SK-N-SH (cell line): ENCODE measurements around the gene TNFRSF1A. TPM values are rescaled to one million over a fixed set of nuclear protein-coding genes. Genes with fewer than 3 reads are reported as not detected.
A peak's percentile ranks its signal among the peaks of the same experiment; 100 is the strongest.

ENCODE experiments used
- CTCF ChIA-PET: fragments of 300-600, 350-600 bp; formaldehyde crosslinking; extraction: SDS; loops from one replicate; lab custom pipeline; 2021; lab: Yijun Ruan, JAX
- POLR2A ChIA-PET: fragments of 350-600 bp; sonication (Branson Sonifier 250); formaldehyde crosslinking; extraction: SDS; loops from one replicate; lab custom pipeline; 2020; ENCODE audit warnings: antibody characterized with exemption, inconsistent platforms; lab: Yijun Ruan, JAX
- DNase-seq: peaks from one replicate; pipeline ENCODE4 v3.0.0; 2012
- H2AFZ ChIP-seq: fragments of 200-600 bp; sonication (generic); 2 replicates; pipeline ENCODE4 v1.8.1; 2016; ENCODE audit warnings: antibody characterized with exemption, mild to moderate bottlenecking, low read depth
- H3F3A ChIP-seq: fragments of 200-600 bp; sonication (generic); replicated peaks from 2 replicates; pipeline ENCODE3; 2016; ENCODE audit warnings: antibody characterized with exemption, mild to moderate bottlenecking; ENCODE audit not compliant: insufficient read depth
- H3K27ac ChIP-seq, 2 experiments: fragments of 200-500 bp in 1 of 2; fragments of 200-600 bp in 1 of 2; sonication (Bioruptor generic) in 1 of 2; sonication (generic), shearing (Covaris generic) in 1 of 2; 2 replicates each; pipeline versions ENCODE4 v1.5.1 to v1.6.1; 2014 to 2016; ENCODE audit warnings: low read depth in 2 of 2, inconsistent platforms in 1 of 2, low read length in 1 of 2, mild to moderate bottlenecking in 1 of 2, mixed read lengths in 1 of 2
- H3K27me3 ChIP-seq: fragments of 200-600 bp; sonication (generic), shearing (Covaris generic); 2 replicates; pipeline ENCODE4 v1.6.1; 2016; ENCODE audit warnings: mixed run types; ENCODE audit not compliant: insufficient read depth
- H3K36me3 ChIP-seq, 2 experiments: fragments of 200-500 bp in 1 of 2; fragments of 200-600 bp in 1 of 2; sonication (Bioruptor generic) in 1 of 2; sonication (generic) in 1 of 2; replicated peaks in 1 of 2; 2 replicates each; pipeline versions ENCODE3 to v1.5.1; 2014 to 2016; ENCODE audit warnings: low read length in 1 of 2, mild to moderate bottlenecking in 1 of 2; ENCODE audit not compliant: insufficient read depth in 2 of 2, control insufficient read depth in 1 of 2
- H3K4me1 ChIP-seq, 2 experiments: fragments of 200-500 bp in 1 of 2; fragments of 200-600 bp in 1 of 2; sonication (Bioruptor generic) in 1 of 2; sonication (generic), shearing (Covaris generic) in 1 of 2; 2 replicates each; pipeline versions ENCODE4 v1.5.1 to v1.6.1; 2014 to 2016; ENCODE audit warnings: low read depth in 1 of 2, low read length in 1 of 2, mixed run types in 1 of 2; ENCODE audit not compliant: insufficient read depth in 2 of 2, control insufficient read depth in 1 of 2
- H3K4me2 ChIP-seq: fragments of 200-600 bp; sonication (generic), shearing (Covaris generic); 2 replicates; pipeline ENCODE4 v1.6.1; 2017; ENCODE audit warnings: mixed run types
- H3K4me3 ChIP-seq, 2 experiments: fragments of 200-500 bp in 1 of 2; fragments of 200-600 bp in 1 of 2; sonication (Bioruptor generic) in 1 of 2; sonication (generic), shearing (Covaris generic) in 1 of 2; 2 replicates each; pipeline versions ENCODE4 v1.5.1 to v1.8.1; 2014 to 2016; ENCODE audit warnings: low read depth in 2 of 2, inconsistent platforms in 1 of 2, low read length in 1 of 2, mild to moderate bottlenecking in 1 of 2, mixed read lengths in 1 of 2, moderate library complexity in 1 of 2
- H3K79me2 ChIP-seq: fragments of 200-600 bp; sonication (generic); 2 replicates; pipeline ENCODE4 v1.8.1; 2017; ENCODE audit warnings: mild to moderate bottlenecking; ENCODE audit not compliant: insufficient read depth
- H3K9ac ChIP-seq: fragments of 200-600 bp; sonication (generic); 2 replicates; pipeline ENCODE4 v1.6.1; 2017; ENCODE audit warnings: mixed run types
- H3K9me2 ChIP-seq: fragments of 200-600 bp; sonication (generic); 2 replicates; pipeline ENCODE4 v1.6.1; 2017; ENCODE audit warnings: mixed run types
- H3K9me3 ChIP-seq: fragments of 200-600 bp; sonication (generic); 2 replicates; pipeline ENCODE4 v1.6.1; 2017; ENCODE audit warnings: mixed run types, mild to moderate bottlenecking, moderate library complexity
- H4K20me1 ChIP-seq: fragments of 200-600 bp; sonication (generic); 2 replicates; pipeline ENCODE4 v1.6.1; 2017; ENCODE audit warnings: mild to moderate bottlenecking, mixed run types; ENCODE audit not compliant: insufficient read depth
- ELF1 ChIP-seq: IDR thresholded peaks from 2 replicates; pipeline ENCODE4 v1.4.0; 2012
- EZH2phosphoT487 ChIP-seq: fragments of 200-600 bp; sonication (generic); IDR thresholded peaks from 2 replicates; pipeline ENCODE4 v1.6.1; 2017; ENCODE audit warnings: low read depth, mixed run types, mild to moderate bottlenecking, antibody characterized with exemption, moderate library complexity, borderline replicate concordance
- FOXJ3 ChIP-seq: sonication (generic); formaldehyde crosslinking; IDR thresholded peaks from 2 replicates; pipeline ENCODE4 v1.5.1; 2020; ENCODE audit warnings: mild to moderate bottlenecking, missing genetic modification reagents
- JUND ChIP-seq: IDR thresholded peaks from 2 replicates; pipeline ENCODE4 v1.4.0; 2012
- MEF2A ChIP-seq: IDR thresholded peaks from 2 replicates; pipeline ENCODE4 v1.4.0; 2012; ENCODE audit warnings: low read depth, borderline replicate concordance
- NFIC ChIP-seq: IDR thresholded peaks from 2 replicates; pipeline ENCODE4 v1.4.0; 2012; ENCODE audit warnings: borderline replicate concordance
- NRF1 ChIP-seq: IDR thresholded peaks from 2 replicates; pipeline ENCODE4 v1.6.1; 2012; ENCODE audit warnings: low read depth, mild to moderate bottlenecking, low read length
- SMC3 ChIP-seq: IDR thresholded peaks from 2 replicates; pipeline ENCODE4 v1.6.1; 2012; ENCODE audit warnings: low read depth, low read length, improper control_type of control experiment
- TCF12 ChIP-seq: IDR thresholded peaks from 2 replicates; pipeline ENCODE4 v1.4.0; 2012
- USF2 ChIP-seq: fragments of 150-350 bp; IDR thresholded peaks from 2 replicates; pipeline ENCODE4 v1.6.1; 2017; ENCODE audit warnings: antibody characterized with exemption, low read length, low read depth, borderline replicate concordance
- WGBS: methylation state at CpG from one replicate; pipeline ENCODE4 v1.1.6; 2017; ENCODE audit warnings: low lambda C conversion rate; 5-methylcytosine and 5-hydroxymethylcytosine counted together
- polyA plus RNA-seq, 3 experiments: library from polyadenylated mRNA; depleted of rRNA; stranded (reverse); fragments of >200 nt; gene quantifications; 2 replicates each; pipeline ENCODE4 v1.2.3, GENCODE V29; 2012
- TF ChIP-seq, protein P1 (sequence below): IDR thresholded peaks from 2 replicates; pipeline ENCODE4; 2012
- TF ChIP-seq, protein P2 (sequence below): fragments of 200-600 bp; sonication (generic); IDR thresholded peaks from 2 replicates; pipeline ENCODE4 v1.6.1; 2017; ENCODE audit warnings: antibody characterized with exemption, mild to moderate bottlenecking, moderate library complexity

Gene TNFRSF1A
- polyA plus RNA-seq, 1 of the 3 experiments (the other 2 are of a cell fraction): 92.9 TPM

GRCh38 chr12:6295094-6295811 lies 46.6 kb downstream of the TNFRSF1A start:
- H3K4me3 ChIP-seq: no peak overlapping the region
- H3K36me3 ChIP-seq: no peaks in the 10 kb centered on the region
- H3K9me2 ChIP-seq: no peaks in the 10 kb centered on the region
- peaks cover 0 to 3% of the 10 kb centered on the region in 2 experiments; a peak in 1 of 4 replicates for H3K4me1 ChIP-seq
- no peaks in the 10 kb centered on the region for H3K9me3 ChIP-seq
- H3K9ac ChIP-seq: peak overlapping the region; percentile 4; the same call in 1 of the 2 replicates
- ChIA-PET POLR2A (no interaction called here), CTCF (interaction anchor here (1.0 to 2.0 kb wide), 6 partner anchors 9 to 307 kb away, joined by 3 to 9 read pairs (median 4); no protein-coding TSS in a partner anchor)
- 81% methylated on average over 5 of the region's 5 CpGs for WGBS
- no peak overlapping the region; the same call in 1 of the 2 replicates for H3K4me2 ChIP-seq
- DNase-seq: peak; percentile 44
- TF ChIP-seq JUND (no peak), NFIC (no peak), FOXJ3 (CRISPR knock-in tag) (no peak), ELF1 (no peak), USF2 (no peak), EZH2phosphoT487 (no peak), TCF12 (no peak), NRF1 (no peak), SMC3 (no peak), MEF2A (no peak)
- TF ChIP-seq, protein P1, sequence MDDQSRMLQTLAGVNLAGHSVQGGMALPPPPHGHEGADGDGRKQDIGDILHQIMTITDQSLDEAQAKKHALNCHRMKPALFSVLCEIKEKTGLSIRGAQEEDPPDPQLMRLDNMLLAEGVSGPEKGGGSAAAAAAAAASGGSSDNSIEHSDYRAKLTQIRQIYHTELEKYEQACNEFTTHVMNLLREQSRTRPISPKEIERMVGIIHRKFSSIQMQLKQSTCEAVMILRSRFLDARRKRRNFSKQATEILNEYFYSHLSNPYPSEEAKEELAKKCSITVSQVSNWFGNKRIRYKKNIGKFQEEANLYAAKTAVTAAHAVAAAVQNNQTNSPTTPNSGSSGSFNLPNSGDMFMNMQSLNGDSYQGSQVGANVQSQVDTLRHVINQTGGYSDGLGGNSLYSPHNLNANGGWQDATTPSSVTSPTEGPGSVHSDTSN: no peak
- TF ChIP-seq, protein P2, sequence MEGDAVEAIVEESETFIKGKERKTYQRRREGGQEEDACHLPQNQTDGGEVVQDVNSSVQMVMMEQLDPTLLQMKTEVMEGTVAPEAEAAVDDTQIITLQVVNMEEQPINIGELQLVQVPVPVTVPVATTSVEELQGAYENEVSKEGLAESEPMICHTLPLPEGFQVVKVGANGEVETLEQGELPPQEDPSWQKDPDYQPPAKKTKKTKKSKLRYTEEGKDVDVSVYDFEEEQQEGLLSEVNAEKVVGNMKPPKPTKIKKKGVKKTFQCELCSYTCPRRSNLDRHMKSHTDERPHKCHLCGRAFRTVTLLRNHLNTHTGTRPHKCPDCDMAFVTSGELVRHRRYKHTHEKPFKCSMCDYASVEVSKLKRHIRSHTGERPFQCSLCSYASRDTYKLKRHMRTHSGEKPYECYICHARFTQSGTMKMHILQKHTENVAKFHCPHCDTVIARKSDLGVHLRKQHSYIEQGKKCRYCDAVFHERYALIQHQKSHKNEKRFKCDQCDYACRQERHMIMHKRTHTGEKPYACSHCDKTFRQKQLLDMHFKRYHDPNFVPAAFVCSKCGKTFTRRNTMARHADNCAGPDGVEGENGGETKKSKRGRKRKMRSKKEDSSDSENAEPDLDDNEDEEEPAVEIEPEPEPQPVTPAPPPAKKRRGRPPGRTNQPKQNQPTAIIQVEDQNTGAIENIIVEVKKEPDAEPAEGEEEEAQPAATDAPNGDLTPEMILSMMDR: no peak
- no peaks in the 10 kb centered on the region for H3K79me2 ChIP-seq
- no peaks in the 10 kb centered on the region for H3F3A ChIP-seq
- peak overlapping the region in 1 of 2 experiments; percentile 54; a peak in 2 of 4 replicates for H3K27ac ChIP-seq
- H2AFZ ChIP-seq: no peak overlapping the region
- no peaks in the 10 kb centered on the region for H4K20me1 ChIP-seq
- no peaks in the 10 kb centered on the region for H3K27me3 ChIP-seq
